Trophoblast cell (in vitro differentiated cells and primary cell): ENCODE measurements around the gene FSTL4.

Experiments
- DNase-seq, 2 donors: peaks; one replicate each; pipeline ENCODE4 v3.0.0-alpha.2; 2016
- H2AFZ ChIP-seq: 2 replicates; pipeline ENCODE4 v1.6.1; 2013; ENCODE audit warnings: low read length, moderate library complexity, mild to moderate bottlenecking; ENCODE audit not compliant: insufficient read depth, poor library complexity
- H2AK5ac ChIP-seq: 2 replicates; pipeline ENCODE4 v1.6.1; 2013; ENCODE audit warnings: mild to moderate bottlenecking, low read length
- H2BK120ac ChIP-seq: 2 replicates; pipeline ENCODE4 v1.6.1; 2013; ENCODE audit warnings: low read length, mild to moderate bottlenecking, moderate library complexity; ENCODE audit not compliant: insufficient read depth, poor library complexity
- H2BK12ac ChIP-seq: 2 replicates; pipeline ENCODE4 v1.6.1; 2013; ENCODE audit warnings: mild to moderate bottlenecking, low read length, moderate library complexity
- H2BK5ac ChIP-seq: 2 replicates; pipeline ENCODE4 v1.6.1; 2013; ENCODE audit warnings: low read length, low read depth, moderate library complexity, mild to moderate bottlenecking; ENCODE audit not compliant: poor library complexity
- H3K14ac ChIP-seq: 2 replicates; pipeline ENCODE4 v1.6.1; 2013; ENCODE audit warnings: mild to moderate bottlenecking, low read length
- H3K18ac ChIP-seq: 2 replicates; pipeline ENCODE4 v1.6.1; 2013; ENCODE audit warnings: mild to moderate bottlenecking, low read length
- H3K23ac ChIP-seq: 2 replicates; pipeline ENCODE4 v1.6.1; 2013; ENCODE audit warnings: low read length
- H3K27ac ChIP-seq: 2 replicates; pipeline ENCODE4 v1.5.1; 2013; ENCODE audit warnings: low read depth, mild to moderate bottlenecking, inconsistent platforms, low read length, moderate library complexity
- H3K27me3 ChIP-seq: 2 replicates; pipeline ENCODE4 v1.6.1; 2013; ENCODE audit warnings: inconsistent platforms, mild to moderate bottlenecking, low read length, moderate library complexity; ENCODE audit not compliant: insufficient read depth
- H3K36me3 ChIP-seq, 2 experiments: 1 replicate in 1 of 2; 2 replicates in 1 of 2; pipeline ENCODE4 v1.6.1; 2013; ENCODE audit warnings: low read length in 2 of 2, mild to moderate bottlenecking in 2 of 2, moderate library complexity in 1 of 2; ENCODE audit not compliant: insufficient read depth in 2 of 2, control insufficient read depth in 1 of 2
- H3K4ac ChIP-seq: 2 replicates; pipeline ENCODE4 v1.6.1; 2013; ENCODE audit warnings: low read depth, mild to moderate bottlenecking, low read length, moderate library complexity
- H3K4me1 ChIP-seq, 2 experiments: 1 replicate in 1 of 2; 2 replicates in 1 of 2; pipeline ENCODE4 v1.6.1; 2013; ENCODE audit warnings: low read length in 2 of 2, mild to moderate bottlenecking in 2 of 2, moderate library complexity in 1 of 2; ENCODE audit not compliant: insufficient read depth in 2 of 2, control insufficient read depth in 1 of 2
- H3K4me2 ChIP-seq: 2 replicates; pipeline ENCODE4 v1.6.1; 2013; ENCODE audit warnings: inconsistent platforms, mild to moderate bottlenecking, low read length, moderate library complexity
- H3K4me3 ChIP-seq: 2 replicates; pipeline ENCODE4 v1.5.1; 2013; ENCODE audit warnings: mild to moderate bottlenecking, low read depth, low read length, inconsistent platforms
- H3K79me1 ChIP-seq: one replicate; pipeline ENCODE4 v1.6.1; 2013; ENCODE audit warnings: low read length
- H3K79me2 ChIP-seq: 2 replicates; pipeline ENCODE4 v1.6.1; 2013; ENCODE audit warnings: low read length, mild to moderate bottlenecking; ENCODE audit not compliant: control insufficient read depth, insufficient read depth, poor library complexity
- H3K9ac ChIP-seq: 2 replicates; pipeline ENCODE4 v1.6.1; 2013; ENCODE audit warnings: mild to moderate bottlenecking, low read length
- H3K9me3 ChIP-seq: 2 replicates; pipeline ENCODE4 v1.6.1; 2013; ENCODE audit warnings: low read depth, mild to moderate bottlenecking, control low read depth, inconsistent platforms, low read length; ENCODE audit not compliant: insufficient read depth
- H4K12ac ChIP-seq: 2 replicates; pipeline ENCODE4 v1.6.1; 2013; ENCODE audit warnings: low read depth, mild to moderate bottlenecking, low read length, moderate library complexity
- H4K8ac ChIP-seq: 2 replicates; pipeline ENCODE4 v1.6.1; 2013; ENCODE audit warnings: low read depth, mild to moderate bottlenecking, low read length, moderate library complexity
- H4K91ac ChIP-seq: one replicate; pipeline ENCODE4 v1.6.1; 2013; ENCODE audit warnings: low read depth, mild to moderate bottlenecking, low read length, moderate library complexity
- WGBS: extraction: QIAGEN DNeasy Blood & Tissue Kit; methylation state at CpG from one replicate; pipeline ENCODE4 v1.1.7; 2013; ENCODE audit warnings: missing lambda C conversion rate; ENCODE audit not compliant: insufficient read length, insufficient coverage; ENCODE audit errors: extremely low coverage; 5-methylcytosine and 5-hydroxymethylcytosine counted together

Gene FSTL4

DNA sequence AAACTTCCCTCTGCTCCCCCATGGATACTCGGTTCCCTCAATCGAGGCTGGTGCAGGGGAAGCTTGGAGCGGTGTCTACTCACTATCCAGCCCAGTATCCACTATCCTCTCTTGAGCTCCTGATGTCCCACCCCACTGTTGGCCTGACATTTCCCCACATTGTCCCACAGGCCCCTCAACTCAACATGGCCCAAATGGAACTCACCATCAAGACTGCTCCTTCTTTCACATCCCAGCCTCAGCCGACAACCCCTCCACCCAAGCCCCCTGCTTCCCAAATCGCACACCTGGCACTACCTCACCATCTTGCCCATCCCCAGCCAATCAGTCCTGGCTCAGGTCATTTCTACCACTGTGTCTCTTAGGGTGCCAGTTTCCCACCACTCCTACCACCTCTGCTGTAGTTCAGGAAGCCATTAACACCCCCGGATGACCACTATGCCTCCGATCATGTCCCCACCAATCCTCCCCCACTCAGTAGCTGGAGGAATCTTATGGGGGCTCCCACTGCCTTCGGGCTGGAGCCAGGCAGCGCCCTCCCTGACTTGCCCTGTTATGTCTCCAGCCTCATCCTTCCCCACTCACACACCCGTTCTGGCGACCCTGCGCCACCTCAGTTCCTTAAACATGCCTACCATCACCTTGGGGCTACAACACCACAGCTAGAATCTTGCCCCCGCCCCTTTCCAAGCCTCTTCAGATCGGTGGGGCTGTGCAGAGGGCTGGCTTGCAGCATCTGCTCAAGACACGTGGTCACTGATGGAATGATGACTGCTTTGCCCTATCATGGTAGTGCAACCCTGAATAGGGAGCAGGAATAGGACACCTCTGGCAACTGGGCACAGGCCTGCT lies 273.6 kb downstream of the FSTL4 start:
- Histone ChIP-seq H4K12ac (no peak overlapping the region), H3K23ac (no peak overlapping the region), H3K4ac (no peak overlapping the region), H3K36me3 (no peaks in the 10 kb centered on the region), H2BK120ac (no peak overlapping the region), H4K91ac (no peak overlapping the region), H3K27ac (no peak overlapping the region), H3K4me1 (no peaks in the 10 kb centered on the region), H3K9me3 (no peaks in the 10 kb centered on the region), H3K4me2 (no peak overlapping the region), H3K27me3 (no peaks in the 10 kb centered on the region), H2BK12ac (no peak overlapping the region), H2BK5ac (no peak overlapping the region), H2AFZ (no peak overlapping the region), H3K14ac (no peak overlapping the region), H4K8ac (no peak overlapping the region), H3K18ac (no peak overlapping the region), H2AK5ac (no peak overlapping the region), H3K79me2 (no peaks in the 10 kb centered on the region), H3K4me3 (no peak overlapping the region), H3K79me1 (no peaks in the 10 kb centered on the region), H3K9ac (no peak overlapping the region)
- no CpG with 5 or more reads among the region's 15 CpGs for WGBS
- DNase-seq: no peak

DNA sequence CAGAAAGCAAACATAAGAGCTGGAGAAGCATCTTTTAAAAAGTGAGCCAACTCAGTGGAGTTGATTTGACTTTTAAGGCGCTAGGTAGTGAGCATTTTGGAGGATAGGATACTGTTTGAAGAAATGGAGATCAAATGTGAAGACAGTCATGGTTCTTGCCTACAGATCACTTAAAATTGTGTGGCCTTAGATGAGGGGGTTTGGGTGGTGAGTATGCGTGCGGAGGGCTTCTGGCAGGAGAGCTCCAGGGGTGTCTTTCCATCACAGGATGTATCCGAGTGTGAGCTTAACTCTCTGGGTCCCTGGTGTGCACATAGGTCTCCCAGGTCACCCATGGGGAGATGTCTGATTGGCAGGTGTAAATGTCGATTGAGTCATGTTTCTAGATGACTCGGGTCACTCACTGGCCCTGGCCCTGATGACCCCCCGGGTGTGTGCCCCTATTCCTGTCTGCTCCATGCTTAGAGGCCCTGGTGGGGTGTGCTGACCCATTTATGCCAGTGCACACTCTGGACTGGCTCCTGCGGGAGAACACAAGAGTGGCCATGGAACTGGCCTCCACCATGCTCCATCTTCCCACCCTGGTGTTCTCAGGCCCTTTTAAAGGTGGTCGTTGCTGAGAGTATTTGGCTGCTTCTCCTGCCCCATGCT lies 274.4 kb downstream of the FSTL4 start:
- no peak overlapping the region for H3K23ac ChIP-seq
- WGBS: no CpG with 5 or more reads among the region's 9 CpGs
- H3K14ac ChIP-seq: no peak overlapping the region

DNA sequence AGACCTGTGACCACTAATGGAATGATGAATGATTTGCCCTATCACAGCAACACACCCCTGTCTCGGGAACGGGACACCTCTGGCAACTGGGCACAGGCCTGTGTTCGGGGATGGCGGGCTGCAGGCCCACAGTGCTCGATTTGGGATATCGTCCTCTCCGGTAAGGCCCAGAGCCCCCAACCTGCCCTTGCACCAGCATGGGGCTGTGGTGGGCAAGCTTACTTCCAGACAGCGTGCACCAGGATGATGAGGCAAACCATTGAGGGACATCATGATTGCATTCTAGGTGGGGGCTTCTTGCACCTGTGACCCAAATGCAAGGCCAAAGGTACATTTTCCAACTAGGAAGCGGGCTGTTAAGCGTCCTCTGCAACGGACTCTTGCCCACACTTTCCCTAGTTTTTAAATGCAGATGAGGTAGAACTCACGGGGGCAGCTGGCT lies 275.4 kb downstream of the FSTL4 start:
- no peak overlapping the region for H2BK5ac ChIP-seq
- H3K4me1 ChIP-seq: no peaks in the 10 kb centered on the region
- no peaks in the 10 kb centered on the region for H3K79me2 ChIP-seq
- no peak overlapping the region for H4K91ac ChIP-seq
- no peak overlapping the region for H2AFZ ChIP-seq
- H3K4me3 ChIP-seq: no peak overlapping the region
- H3K4ac ChIP-seq: no peak overlapping the region
- WGBS: no CpG with 5 or more reads among the region's 12 CpGs
- no peaks in the 10 kb centered on the region for H3K9me3 ChIP-seq
- no peak overlapping the region for H3K9ac ChIP-seq
- H3K27me3 ChIP-seq: no peaks in the 10 kb centered on the region
- H2AK5ac ChIP-seq: no peak overlapping the region
- H2BK12ac ChIP-seq: no peak overlapping the region
- no peak overlapping the region for H3K18ac ChIP-seq
- H3K27ac ChIP-seq: no peak overlapping the region
- H4K8ac ChIP-seq: no peak overlapping the region
- DNase-seq: no peak
- H2BK120ac ChIP-seq: no peak overlapping the region
- no peak overlapping the region for H4K12ac ChIP-seq
- H3K14ac ChIP-seq: no peak overlapping the region
- H3K23ac ChIP-seq: no peak overlapping the region
- H3K4me2 ChIP-seq: no peak overlapping the region
- no peaks in the 10 kb centered on the region for H3K36me3 ChIP-seq
- no peaks in the 10 kb centered on the region for H3K79me1 ChIP-seq

More for the DNA sequence above, 274.4 kb downstream of the FSTL4 start:
- Histone ChIP-seq H4K8ac (no peak overlapping the region), H3K9ac (no peak overlapping the region), H3K36me3 (no peaks in the 10 kb centered on the region), H2BK5ac (no peak overlapping the region), H3K27me3 (no peaks in the 10 kb centered on the region), H2AK5ac (no peak overlapping the region), H4K91ac (no peak overlapping the region), H3K18ac (no peak overlapping the region), H2BK120ac (no peak overlapping the region), H3K79me1 (no peaks in the 10 kb centered on the region), H4K12ac (no peak overlapping the region), H3K9me3 (no peaks in the 10 kb centered on the region), H3K4me3 (no peak overlapping the region), H2BK12ac (no peak overlapping the region), H3K79me2 (no peaks in the 10 kb centered on the region), H2AFZ (no peak overlapping the region), H3K4me2 (no peak overlapping the region), H3K4ac (no peak overlapping the region), H3K27ac (no peak overlapping the region), H3K4me1 (no peaks in the 10 kb centered on the region)
- DNase-seq: no peak

DNA sequence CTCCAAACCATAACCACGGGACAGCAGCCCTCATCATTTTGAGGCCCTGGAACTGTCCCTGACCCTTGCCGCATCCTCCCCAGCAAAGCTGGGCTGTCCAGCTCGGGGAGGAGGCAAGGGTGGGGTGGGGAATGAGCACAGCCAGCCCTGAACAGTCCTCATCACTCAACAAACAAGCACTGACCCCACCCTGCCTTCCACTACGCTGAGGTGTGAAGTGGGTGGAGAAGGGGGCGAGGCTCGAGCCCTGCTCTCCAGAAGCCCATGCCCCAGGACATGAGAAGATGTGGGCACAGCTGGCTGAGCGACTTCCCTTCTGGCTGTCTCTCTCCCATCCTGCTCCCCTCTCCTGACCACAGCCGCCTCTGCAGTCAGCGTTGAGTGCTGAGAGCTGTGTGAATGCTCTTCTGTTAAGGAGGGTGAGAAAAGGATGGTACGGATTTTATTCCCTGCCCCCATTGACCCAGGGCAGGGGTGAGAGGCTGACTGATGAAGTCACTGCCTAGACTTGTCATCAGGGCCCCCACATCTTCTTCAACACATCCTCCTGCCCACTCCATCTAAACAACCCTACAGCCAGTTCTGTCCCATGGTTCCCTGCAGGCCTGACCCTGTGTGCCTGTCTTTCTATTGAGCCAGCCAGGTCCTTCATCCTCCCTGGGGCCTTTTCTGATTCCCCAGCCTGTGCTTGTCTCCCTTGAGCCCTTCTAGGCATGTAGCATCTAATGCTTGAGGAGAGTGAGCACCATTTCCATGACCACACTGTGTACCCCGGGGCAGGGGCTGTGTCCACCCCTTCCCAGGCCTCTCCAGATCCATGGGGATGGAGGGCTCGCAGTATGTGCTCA lies 276.0 kb downstream of the FSTL4 start:
- H2BK120ac ChIP-seq: no peak overlapping the region
- H3K14ac ChIP-seq: no peak overlapping the region
- no peak overlapping the region for H3K4ac ChIP-seq
- no peak overlapping the region for H2AK5ac ChIP-seq
- no peak overlapping the region for H4K12ac ChIP-seq
- no peaks in the 10 kb centered on the region for H3K79me2 ChIP-seq
- DNase-seq: no peak
- no peak overlapping the region for H4K8ac ChIP-seq
- H3K18ac ChIP-seq: no peak overlapping the region
- H3K9ac ChIP-seq: no peak overlapping the region
- no peaks in the 10 kb centered on the region for H3K9me3 ChIP-seq
- H2AFZ ChIP-seq: no peak overlapping the region
- no peak overlapping the region for H3K4me3 ChIP-seq
- H2BK5ac ChIP-seq: no peak overlapping the region
- H3K23ac ChIP-seq: no peak overlapping the region
- no peak overlapping the region for H3K4me2 ChIP-seq
- H3K27ac ChIP-seq: no peak overlapping the region
- H3K4me1 ChIP-seq: no peaks in the 10 kb centered on the region
- H3K79me1 ChIP-seq: no peaks in the 10 kb centered on the region
- no peaks in the 10 kb centered on the region for H3K27me3 ChIP-seq
- WGBS: no CpG with 5 or more reads among the region's 12 CpGs
- H3K36me3 ChIP-seq: no peaks in the 10 kb centered on the region
- H4K91ac ChIP-seq: no peak overlapping the region
- H2BK12ac ChIP-seq: no peak overlapping the region
